ENCODE results near the gene TSPAN6.

GRCh38 chrX:100677611-100678181 is 41.1 kb upstream of the TSPAN6 start:
- TF ChIP-seq EP300 (IDR thresholded peaks at IDR 0.05) (no peak), CTCF (IDR thresholded peaks at IDR 0.05) (no peak), POLR2A (IDR thresholded peaks at IDR 0.05) (no peak)

Measured in suprapubic skin (tissue), 3 donors.